Adrenal gland (tissue), 12 donors: ENCODE data around the gene SYMPK. TPM values are rescaled to one million over a fixed set of nuclear protein-coding genes. Genes with fewer than 3 reads are reported as not detected.

Experiments used
- DNase-seq, 7 donors: peaks; one replicate each; pipeline ENCODE4 v3.0.0-alpha.2; 2019 to 2020
- H3K27ac ChIP-seq, 5 donors: fragments of 200-600 bp; sonication (generic) in 4 of 5; 1 replicate in 3 of 5; 2 replicates in 2 of 5; pipeline versions ENCODE4 v1.5.1 to v1.8.0; 2016 to 2020; ENCODE audit warnings: mild to moderate bottlenecking in 1 of 5
- H3K27me3 ChIP-seq: fragments of 200-600 bp; 2 replicates; pipeline ENCODE4 v1.8.0; 2021
- H3K36me3 ChIP-seq, 2 donors: fragments of 200-600 bp; replicated peaks in 1 of 2; 1 replicate in 1 of 2; 2 replicates in 1 of 2; pipeline versions ENCODE4 v1.5.1 to v1.8.0; 2018 to 2022
- H3K4me1 ChIP-seq, 2 donors: fragments of 200-600 bp; replicated peaks in 1 of 2; 1 replicate in 1 of 2; 2 replicates in 1 of 2; pipeline versions ENCODE4 v1.5.1 to v1.8.0; 2018 to 2021
- H3K4me3 ChIP-seq, 4 donors: fragments of 200-600 bp; sonication (generic) in 3 of 4; one replicate each; pipeline ENCODE4 v1.5.1; 2016 to 2018
- H3K9me3 ChIP-seq, 3 donors: fragments of 200-600 bp; sonication (generic) in 1 of 3; replicated peaks in 1 of 3; 1 replicate in 2 of 3; 2 replicates in 1 of 3; pipeline versions ENCODE4 v1.5.1 to v1.8.0; 2016 to 2021
- POLR2A ChIP-seq, 2 donors: fragments of 450-650 bp; IDR thresholded peaks; one replicate each; pipeline ENCODE4 v1.6.1; 2017; ENCODE audit warnings: antibody characterized with exemption in 2 of 2, mild to moderate bottlenecking in 2 of 2, moderate library complexity in 1 of 2
- WGBS, 4 donors: extraction: QIAGEN DNeasy Blood & Tissue Kit in 2 of 4; methylation state at CpG; one replicate each; pipeline versions ENCODE4 v1.1.5 to v1.1.7; 2013 to 2017; 5-methylcytosine and 5-hydroxymethylcytosine counted together
- intact Hi-C, 2 donors: fragments of 100-400 bp; cut with DNase I; formaldehyde crosslinking; loops; one replicate each; pipeline versions ENCODE4 v1.14.1 to v1.15.0; 2022 to 2023
- polyA plus RNA-seq, 3 donors: library from polyadenylated mRNA; stranded (reverse); fragments of 200-250 nt in 2 of 3; fragments of 350-450 nt in 1 of 3; fragmentation: Illumina TruSeq in 1 of 3; extraction: RNeasy Lipid Tissue Mini Kit (QIAGEN cat#74804) in 1 of 3; gene quantifications; one replicate each; pipeline ENCODE4 v1.2.3, GENCODE V29; 2013 to 2014
- total RNA-seq, 9 donors: library from RNA; depleted of rRNA in 4 of 9; stranded (reverse); fragments of >200 nt in 4 of 9; fragments of 120-200 nt in 1 of 9; fragmentation: NEBNext Ultra II Directional in 1 of 9; extraction: Animal tissue kit (Norgen Biotek cat#: 25700) in 1 of 9; gene quantifications; one replicate each; pipeline versions ENCODE4 v1.1.0 to v1.2.4, GENCODE V29; 2013 to 2023
- TF ChIP-seq, protein P1 (sequence below), 6 experiments: fragments of 450-650 bp in 4 of 6; fragments of 200-600 bp in 2 of 6; sonication (generic) in 1 of 6; IDR thresholded peaks; 1 replicate in 5 of 6; 2 replicates in 1 of 6; pipeline versions ENCODE4 v1.5.1 to v1.8.0; 2016 to 2021; ENCODE audit warnings: antibody characterized with exemption in 6 of 6, mild to moderate bottlenecking in 2 of 6, moderate library complexity in 1 of 6
- donor health status: healthy with polysubstance abuse.
- donor health status: Bipolar disorder and iron deficiency.
- donor health status: DM: yes; HTN: yes; CAD: no.
- donor health status: DM: no; HTN: no; CAD: no.
- donor health status: DM: no; HTN: no; CAD: no.
- donor health status: DM: yes; HTN: yes; CAD: no.

Gene SYMPK
- total and polyA plus RNA-seq, 12 donors, result 32.2 to 313 (median 51.2) TPM

DNA sequence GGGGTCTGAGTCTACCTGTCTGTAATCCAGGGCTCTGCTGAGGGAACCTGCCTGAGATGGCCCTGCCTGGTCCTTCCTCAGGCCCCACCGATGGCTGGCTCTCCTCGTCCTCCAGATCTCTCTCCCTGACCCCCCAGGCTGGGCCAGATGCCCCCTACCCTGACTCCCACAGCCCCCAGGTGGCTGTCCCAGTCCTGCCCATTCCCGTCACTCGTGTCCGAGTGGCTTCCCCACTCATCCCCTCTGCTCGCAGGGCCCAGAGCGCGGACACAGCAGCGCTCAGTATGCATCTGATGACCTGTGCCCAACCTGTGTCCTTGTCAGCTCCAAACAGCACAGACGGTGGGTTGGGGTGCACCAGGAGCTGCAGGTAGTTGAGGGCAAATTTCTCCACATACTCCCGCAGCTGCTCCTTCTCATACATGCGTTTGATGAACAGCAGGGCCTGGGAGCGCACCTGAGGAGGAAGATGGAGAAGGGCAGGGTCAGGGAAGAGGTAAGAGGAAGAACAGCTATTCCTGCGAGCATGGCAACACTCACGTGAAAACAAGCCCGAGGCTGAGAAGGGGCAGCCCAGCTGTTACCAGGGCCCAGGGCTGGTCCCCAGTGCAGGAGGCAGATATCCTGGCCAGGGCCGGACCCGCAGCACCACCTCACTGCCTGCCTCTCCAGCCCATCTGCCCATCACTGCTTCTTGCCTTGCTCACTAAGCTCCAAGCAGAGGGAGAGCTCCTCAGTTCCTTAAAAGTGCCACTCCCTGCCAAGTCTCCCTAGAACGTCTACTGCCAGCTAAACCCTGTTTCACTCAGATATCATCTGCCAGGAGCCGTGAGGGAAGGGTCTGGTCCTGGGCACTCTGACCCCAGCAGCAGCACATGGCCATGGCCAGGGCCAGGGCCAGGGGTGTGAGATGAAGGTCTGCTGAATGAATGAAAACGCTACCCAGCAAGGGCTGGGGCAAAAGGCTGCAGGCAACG is 36.7 kb downstream of the SYMPK start:
- no peaks in the 10 kb centered on the region for H3K9me3 ChIP-seq
- intact Hi-C loops, result no loop called here
- peaks cover 0 to 84% of the 10 kb centered on the region in 2 donors for H3K36me3 ChIP-seq
- WGBS, 4 donors, result 72 to 84% (median 81%) methylated on average over 16 to 22 of the region's 22 CpGs
- no peak for TF ChIP-seq POLR2A (IDR thresholded peaks at IDR 0.05)
- TF ChIP-seq, protein P1, sequence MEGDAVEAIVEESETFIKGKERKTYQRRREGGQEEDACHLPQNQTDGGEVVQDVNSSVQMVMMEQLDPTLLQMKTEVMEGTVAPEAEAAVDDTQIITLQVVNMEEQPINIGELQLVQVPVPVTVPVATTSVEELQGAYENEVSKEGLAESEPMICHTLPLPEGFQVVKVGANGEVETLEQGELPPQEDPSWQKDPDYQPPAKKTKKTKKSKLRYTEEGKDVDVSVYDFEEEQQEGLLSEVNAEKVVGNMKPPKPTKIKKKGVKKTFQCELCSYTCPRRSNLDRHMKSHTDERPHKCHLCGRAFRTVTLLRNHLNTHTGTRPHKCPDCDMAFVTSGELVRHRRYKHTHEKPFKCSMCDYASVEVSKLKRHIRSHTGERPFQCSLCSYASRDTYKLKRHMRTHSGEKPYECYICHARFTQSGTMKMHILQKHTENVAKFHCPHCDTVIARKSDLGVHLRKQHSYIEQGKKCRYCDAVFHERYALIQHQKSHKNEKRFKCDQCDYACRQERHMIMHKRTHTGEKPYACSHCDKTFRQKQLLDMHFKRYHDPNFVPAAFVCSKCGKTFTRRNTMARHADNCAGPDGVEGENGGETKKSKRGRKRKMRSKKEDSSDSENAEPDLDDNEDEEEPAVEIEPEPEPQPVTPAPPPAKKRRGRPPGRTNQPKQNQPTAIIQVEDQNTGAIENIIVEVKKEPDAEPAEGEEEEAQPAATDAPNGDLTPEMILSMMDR (IDR thresholded peaks at IDR 0.05), result no peak
- no peak overlapping the region for H3K4me3 ChIP-seq
- no peak overlapping the region for H3K27ac ChIP-seq
- H3K27me3 ChIP-seq, result no peaks in the 10 kb centered on the region
- DNase-seq, result no peak
- H3K4me1 ChIP-seq, result peaks cover 8% of the 10 kb centered on the region in 2 donors

DNA sequence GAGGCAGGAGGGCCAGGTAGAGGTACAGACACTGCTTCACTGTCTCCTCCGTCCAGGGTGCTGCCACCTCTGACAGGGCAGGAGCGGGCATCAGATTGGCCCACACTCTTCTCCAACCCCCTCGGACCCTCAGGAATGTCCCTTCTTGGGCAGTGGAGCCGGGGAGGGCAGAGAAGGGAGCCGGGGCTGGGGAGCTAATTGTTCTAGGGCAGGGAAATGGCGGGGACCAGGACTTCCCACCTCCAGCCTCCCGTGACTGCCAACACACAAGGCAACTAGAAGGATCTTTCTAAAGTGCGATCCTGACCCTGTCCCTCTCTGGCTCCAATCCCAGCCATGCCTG is 37.7 kb downstream of the SYMPK start:
- H3K9me3 ChIP-seq, result no peaks in the 10 kb centered on the region
- no peak for TF ChIP-seq POLR2A (IDR thresholded peaks at IDR 0.05)
- TF ChIP-seq, protein P1 (IDR thresholded peaks at IDR 0.05), result no peak
- no peaks in the 10 kb centered on the region for H3K27me3 ChIP-seq
- peaks cover 8% of the 10 kb centered on the region in 2 donors for H3K4me1 ChIP-seq
- intact Hi-C loops, result no loop called here
- peaks cover 0 to 74% of the 10 kb centered on the region in 2 donors for H3K36me3 ChIP-seq
- DNase-seq, result no peak
- 91 to 100% (median 95%) methylated on average over 3 to 8 of the region's 8 CpGs for WGBS, 4 donors
- H3K4me3 ChIP-seq, result no peak overlapping the region
- H3K27ac ChIP-seq, result peak overlapping the region in 2 of 5 donors; percentile 30 to 56

DNA sequence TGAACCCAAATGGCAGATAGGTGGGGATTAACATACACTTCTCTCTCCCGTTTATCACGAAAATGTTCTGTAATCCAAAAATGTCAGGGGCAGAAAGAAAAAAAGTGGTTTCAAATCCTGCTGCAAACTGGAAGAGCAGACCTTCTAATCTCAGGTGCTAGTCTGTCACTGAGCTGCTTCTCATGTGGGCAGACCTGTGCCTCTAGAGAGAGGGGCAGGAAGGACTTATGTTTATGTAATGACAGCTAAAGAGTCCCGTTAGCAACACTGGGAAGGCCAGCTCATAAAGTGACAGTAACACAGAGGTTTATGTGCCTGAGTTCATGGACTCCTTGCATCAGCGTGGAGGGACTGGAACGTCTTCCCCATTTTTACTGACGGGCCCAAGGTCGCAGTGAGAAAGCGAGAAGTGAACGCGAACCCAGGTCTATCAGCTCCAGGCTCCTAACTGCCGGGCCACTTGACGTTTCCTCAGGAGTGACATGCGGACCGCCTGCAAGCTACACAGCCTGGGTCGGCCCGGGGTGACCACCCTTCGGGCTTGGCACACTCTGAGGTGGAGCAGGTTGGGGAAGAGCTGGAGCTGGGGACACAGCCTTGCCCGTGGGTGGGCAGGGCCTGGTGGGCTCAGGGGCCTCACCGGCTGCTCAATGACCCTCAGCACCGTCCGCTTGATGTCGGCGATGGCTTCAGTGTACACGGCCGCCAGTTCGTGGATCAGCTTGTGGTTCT is 38.2 kb downstream of the SYMPK start:
- Histone ChIP-seq H3K9me3 (no peaks in the 10 kb centered on the region), H3K36me3 (peaks cover 0 to 68% of the 10 kb centered on the region in 2 donors), H3K4me3 (no peak overlapping the region), H3K27me3 (no peaks in the 10 kb centered on the region), H3K27ac (peak overlapping the region in 3 of 5 donors; percentile 30 to 65 (median 56)), H3K4me1 (peaks cover 8% of the 10 kb centered on the region in 2 donors)
- TF ChIP-seq, protein P1 (IDR thresholded peaks at IDR 0.05), result no peak
- no peak for TF ChIP-seq POLR2A (IDR thresholded peaks at IDR 0.05)
- DNase-seq, result peak in 1 of 7 donors; percentile 17
- WGBS, 4 donors, result 75 to 83% (median 80%) methylated on average over 12 to 26 of the region's 26 CpGs
- intact Hi-C loops, result no loop called here

DNA sequence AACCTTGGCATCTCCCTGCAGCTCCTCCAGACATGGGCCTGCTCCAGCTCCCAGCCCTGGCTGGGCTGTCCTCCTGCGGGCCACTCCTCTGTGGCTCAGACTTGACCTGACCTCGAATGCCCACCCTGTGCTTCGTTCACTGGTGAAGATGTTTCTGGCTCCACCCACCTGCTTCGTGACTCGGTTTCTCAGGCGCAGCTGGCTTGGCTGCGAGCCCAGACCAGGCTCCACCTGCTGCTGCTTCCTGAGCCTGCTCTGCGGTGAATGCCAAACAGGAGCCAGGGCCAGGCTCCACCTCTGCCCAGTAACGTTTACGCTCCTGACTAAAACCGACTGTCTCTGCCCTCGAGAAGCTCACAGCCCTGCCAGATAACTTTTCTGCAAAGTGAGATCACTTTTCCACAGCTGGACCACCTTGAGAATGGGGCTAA is 38.9 kb downstream of the SYMPK start:
- no peaks in the 10 kb centered on the region for H3K27me3 ChIP-seq
- peaks cover 0 to 62% of the 10 kb centered on the region in 2 donors for H3K36me3 ChIP-seq
- peak overlapping the region in 3 of 5 donors; percentile 30 to 65 (median 56) for H3K27ac ChIP-seq
- no peaks in the 10 kb centered on the region for H3K9me3 ChIP-seq
- TF ChIP-seq, protein P1 (IDR thresholded peaks at IDR 0.05), result no peak
- peak in 1 of 2 donors; percentile 43 for TF ChIP-seq POLR2A (IDR thresholded peaks at IDR 0.05)
- peaks cover 8% of the 10 kb centered on the region in 2 donors for H3K4me1 ChIP-seq
- intact Hi-C loops, result no loop called here
- no peak overlapping the region for H3K4me3 ChIP-seq
- DNase-seq, result peak; percentile 66 to 91 (median 86)
- WGBS, 4 donors, result 35 to 54% (median 41%) methylated on average over 9 to 12 of the region's 12 CpGs
